ENCODE data around the gene PRKG1.

GRCh38 chr10:52316500-52316899, 1242.2 kb downstream of the PRKG1 start:
- TF ChIP-seq CTCF (IDR thresholded peaks at IDR 0.05; ENCODE audit: insufficient read depth, low read length), result no peak
- TF ChIP-seq POLR2AphosphoS5 (IDR thresholded peaks at IDR 0.05; ENCODE audit: low read depth), result no peak

All from HL-60 (cell line).